OCI-LY3 (cell line): Measurements from ENCODE around the gene SHROOM3.

Experiments
- H2AFZ ChIP-seq: fragments of 200-600, 300-600 bp; shearing (Covaris generic); 2 replicates; pipeline ENCODE4 v1.6.0; 2014; ENCODE audit warnings: antibody characterized with exemption, low read depth, low read length
- H3K27ac ChIP-seq: fragments of 200-600, 300-600 bp; sonication (generic); 2 replicates; pipeline ENCODE4 v1.5.1; 2014; ENCODE audit warnings: mild to moderate bottlenecking, low read length, moderate library complexity, mixed read lengths
- H3K27me3 ChIP-seq: fragments of 200-600, 300-600 bp; sonication (generic); 2 replicates; pipeline ENCODE4 v1.6.1; 2014; ENCODE audit warnings: low read depth, low read length, mixed read lengths
- H3K36me3 ChIP-seq: fragments of 200-600, 300-600 bp; sonication (generic); replicated peaks from 2 replicates; pipeline ENCODE3; 2014; ENCODE audit warnings: low read depth, low read length, mixed read lengths
- H3K4me1 ChIP-seq: fragments of 300-600, 200-600 bp; sonication (generic); 2 replicates; pipeline ENCODE4 v1.6.1; 2014; ENCODE audit warnings: low read length, mixed read lengths
- H3K4me2 ChIP-seq: fragments of 200-600, 300-600 bp; sonication (generic); 2 replicates; pipeline ENCODE4 v1.6.1; 2014; ENCODE audit warnings: low read length, mixed read lengths
- H3K4me3 ChIP-seq: fragments of 300-600, 200-600 bp; sonication (generic); 2 replicates; pipeline ENCODE4 v1.5.1; 2014; ENCODE audit warnings: antibody characterized with exemption, mild to moderate bottlenecking, low read length, moderate library complexity
- H3K79me2 ChIP-seq: fragments of 300-600, 200-600 bp; shearing (Covaris generic); 2 replicates; pipeline ENCODE4 v1.6.1; 2014; ENCODE audit warnings: mild to moderate bottlenecking, low read length, mixed read lengths
- H3K9ac ChIP-seq: fragments of 300-600, 200-600 bp; shearing (Covaris generic); 2 replicates; pipeline ENCODE4 v1.6.0; 2014; ENCODE audit warnings: mild to moderate bottlenecking, low read length, moderate library complexity
- H3K9me3 ChIP-seq: fragments of 200-600, 300-600 bp; shearing (Covaris generic); 2 replicates; pipeline ENCODE4 v1.6.1; 2014; ENCODE audit warnings: low read length, mixed read lengths; ENCODE audit not compliant: insufficient read depth
- H4K20me1 ChIP-seq: fragments of 200-600, 300-600 bp; sonication (generic); 2 replicates; pipeline ENCODE4 v1.6.1; 2016; ENCODE audit warnings: low read length, mixed read lengths; ENCODE audit not compliant: insufficient read depth
- EZH2phosphoT487 ChIP-seq: fragments of 200-600 bp; shearing (Covaris generic); IDR thresholded peaks from 2 replicates; pipeline ENCODE4 v1.6.1; 2018; ENCODE audit warnings: antibody characterized with exemption, mixed run types, low read depth
- TF ChIP-seq, protein P1 (sequence below): fragments of 200-600, 300-600 bp; sonication (generic); IDR thresholded peaks from 2 replicates; pipeline ENCODE4 v1.5.1; 2014; ENCODE audit warnings: antibody characterized with exemption, low read length, low read depth

Gene SHROOM3

GRCh38 chr4:76657443-76657842 is 222.4 kb downstream of the SHROOM3 start:
- no peak overlapping the region for H3K9ac ChIP-seq
- H3K27ac ChIP-seq: no peak overlapping the region
- no peak overlapping the region for H2AFZ ChIP-seq
- TF ChIP-seq, protein P1, sequence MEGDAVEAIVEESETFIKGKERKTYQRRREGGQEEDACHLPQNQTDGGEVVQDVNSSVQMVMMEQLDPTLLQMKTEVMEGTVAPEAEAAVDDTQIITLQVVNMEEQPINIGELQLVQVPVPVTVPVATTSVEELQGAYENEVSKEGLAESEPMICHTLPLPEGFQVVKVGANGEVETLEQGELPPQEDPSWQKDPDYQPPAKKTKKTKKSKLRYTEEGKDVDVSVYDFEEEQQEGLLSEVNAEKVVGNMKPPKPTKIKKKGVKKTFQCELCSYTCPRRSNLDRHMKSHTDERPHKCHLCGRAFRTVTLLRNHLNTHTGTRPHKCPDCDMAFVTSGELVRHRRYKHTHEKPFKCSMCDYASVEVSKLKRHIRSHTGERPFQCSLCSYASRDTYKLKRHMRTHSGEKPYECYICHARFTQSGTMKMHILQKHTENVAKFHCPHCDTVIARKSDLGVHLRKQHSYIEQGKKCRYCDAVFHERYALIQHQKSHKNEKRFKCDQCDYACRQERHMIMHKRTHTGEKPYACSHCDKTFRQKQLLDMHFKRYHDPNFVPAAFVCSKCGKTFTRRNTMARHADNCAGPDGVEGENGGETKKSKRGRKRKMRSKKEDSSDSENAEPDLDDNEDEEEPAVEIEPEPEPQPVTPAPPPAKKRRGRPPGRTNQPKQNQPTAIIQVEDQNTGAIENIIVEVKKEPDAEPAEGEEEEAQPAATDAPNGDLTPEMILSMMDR: no peak
- TF ChIP-seq EZH2phosphoT487: no peak
- H3K79me2 ChIP-seq: no peaks in the 10 kb centered on the region
- no peak overlapping the region for H3K4me2 ChIP-seq
- no peaks in the 10 kb centered on the region for H3K9me3 ChIP-seq
- H3K4me3 ChIP-seq: no peak overlapping the region
- no peaks in the 10 kb centered on the region for H3K27me3 ChIP-seq
- no peaks in the 10 kb centered on the region for H4K20me1 ChIP-seq
- H3K36me3 ChIP-seq: no peaks in the 10 kb centered on the region
- H3K4me1 ChIP-seq: no peaks in the 10 kb centered on the region

DNA sequence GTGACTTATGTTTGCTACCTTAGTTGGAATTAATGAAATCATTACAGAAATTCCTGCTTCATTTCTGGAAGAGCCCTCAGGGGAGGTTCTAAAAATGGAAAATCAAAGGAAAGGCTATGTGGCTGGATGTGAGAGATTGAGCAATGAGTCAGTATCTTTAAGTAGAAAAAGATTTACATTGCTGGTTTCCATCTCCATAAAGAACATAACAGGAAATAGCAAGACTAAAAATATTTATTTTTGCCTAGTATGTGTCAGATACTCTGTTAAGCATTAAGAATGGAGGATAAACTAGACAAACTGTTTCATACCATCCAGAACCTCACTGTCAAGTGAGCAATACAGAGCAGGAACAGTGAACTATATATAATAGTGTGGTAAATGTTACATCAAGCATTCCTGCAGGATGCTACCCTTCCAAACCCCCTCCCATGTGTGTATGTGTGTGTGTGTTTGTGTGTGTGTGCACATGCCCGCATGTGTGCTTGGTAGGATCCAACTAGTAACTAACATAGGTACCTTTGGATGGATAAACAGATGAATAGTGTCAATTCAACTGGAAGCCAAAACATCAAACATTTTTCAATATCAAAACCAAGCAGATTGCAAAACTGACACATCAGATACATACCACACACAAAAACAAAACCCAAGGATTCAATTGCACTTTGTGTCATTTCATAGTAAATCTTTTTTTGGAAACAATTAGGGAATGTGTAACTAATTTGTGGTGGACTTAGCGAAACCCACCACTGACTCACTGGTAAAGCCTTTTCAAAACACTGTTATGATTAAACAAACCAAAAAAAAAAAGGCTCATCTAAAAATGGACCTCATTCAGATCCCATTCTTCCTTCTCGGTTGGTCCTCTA is 223.4 kb downstream of the SHROOM3 start:
- no peaks in the 10 kb centered on the region for H4K20me1 ChIP-seq
- no peak overlapping the region for H2AFZ ChIP-seq
- H3K79me2 ChIP-seq: no peaks in the 10 kb centered on the region
- no peak overlapping the region for H3K4me2 ChIP-seq
- no peaks in the 10 kb centered on the region for H3K27me3 ChIP-seq
- H3K9me3 ChIP-seq: no peaks in the 10 kb centered on the region
- TF ChIP-seq EZH2phosphoT487: no peak
- TF ChIP-seq, protein P1: no peak
- no peak overlapping the region for H3K27ac ChIP-seq
- no peaks in the 10 kb centered on the region for H3K4me1 ChIP-seq
- H3K4me3 ChIP-seq: no peak overlapping the region
- no peaks in the 10 kb centered on the region for H3K36me3 ChIP-seq
- H3K9ac ChIP-seq: no peak overlapping the region

GRCh38 chr4:76659103-76659490 is 224.1 kb downstream of the SHROOM3 start:
- Histone ChIP-seq H3K36me3 (no peaks in the 10 kb centered on the region), H3K4me2 (no peak overlapping the region), H3K9ac (no peak overlapping the region), H3K4me1 (no peaks in the 10 kb centered on the region), H3K27me3 (no peaks in the 10 kb centered on the region), H3K4me3 (no peak overlapping the region), H3K27ac (no peak overlapping the region), H4K20me1 (no peaks in the 10 kb centered on the region), H3K9me3 (no peaks in the 10 kb centered on the region), H2AFZ (no peak overlapping the region), H3K79me2 (no peaks in the 10 kb centered on the region)
- TF ChIP-seq EZH2phosphoT487: no peak
- TF ChIP-seq, protein P1: no peak

DNA sequence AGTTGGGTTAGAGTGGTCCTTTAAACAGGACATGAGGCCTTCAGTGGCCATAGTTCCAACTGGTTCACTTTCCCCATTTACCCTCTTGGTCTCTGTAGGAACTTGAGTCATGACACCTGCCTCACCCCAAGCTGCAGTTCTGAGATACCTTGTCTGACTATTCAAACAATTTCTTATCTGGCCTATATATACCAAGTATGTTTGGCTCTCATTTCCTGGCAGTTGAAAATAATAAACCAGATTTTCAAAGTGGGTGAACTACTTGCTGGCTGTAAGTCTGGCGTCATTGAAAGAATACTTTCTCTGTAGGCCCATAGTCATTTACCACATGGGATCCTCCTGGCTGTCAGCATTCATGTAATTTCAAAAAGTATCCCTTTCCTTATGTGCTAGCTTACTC is 228.8 kb downstream of the SHROOM3 start:
- H3K4me1 ChIP-seq: no peaks in the 10 kb centered on the region

More for the DNA sequence above, 228.8 kb downstream of the SHROOM3 start:
- no peak overlapping the region for H3K9ac ChIP-seq
- H3K27me3 ChIP-seq: no peaks in the 10 kb centered on the region
- H3K4me3 ChIP-seq: no peak overlapping the region
- no peaks in the 10 kb centered on the region for H3K9me3 ChIP-seq
- H3K36me3 ChIP-seq: no peaks in the 10 kb centered on the region
- no peak for TF ChIP-seq EZH2phosphoT487
- TF ChIP-seq, protein P1: no peak
- no peak overlapping the region for H2AFZ ChIP-seq
- H3K27ac ChIP-seq: no peak overlapping the region
- H3K4me2 ChIP-seq: no peak overlapping the region
- no peaks in the 10 kb centered on the region for H4K20me1 ChIP-seq
- no peaks in the 10 kb centered on the region for H3K79me2 ChIP-seq
